WTC11 (cell line): ENCODE data around the gene DCST2. TPM values are rescaled to one million over a fixed set of nuclear protein-coding genes. Genes with fewer than 3 reads are reported as not detected.

Experiments used
- ATAC-seq: fragments of 200-7000 bp; cut with Tn5 transposase; 2 replicates; pipeline ENCODE4 v1.10.0; 2021; ENCODE audit warnings: mild to moderate bottlenecking, moderate library complexity
- CTCF ChIA-PET: fragments of 300-600 bp; sonication (Branson Sonifier 250); formaldehyde crosslinking; loops from one replicate; lab custom pipeline; 2021; ENCODE audit warnings: antibody characterized with exemption; lab: Charles Lee
- POLR2A ChIA-PET: fragments of 350-600 bp; sonication (Branson Sonifier 250); formaldehyde crosslinking; loops from one replicate; lab custom pipeline; 2021; ENCODE audit warnings: antibody characterized with exemption; lab: Charles Lee
- DNase-seq: peaks from one replicate; pipeline ENCODE4 v3.0.0; 2021; ENCODE audit warnings: low spot score
- H3K27ac Mint-ChIP-seq: 2 replicates; pipeline ENCODE4 v1.8.0; 2021; ENCODE audit warnings: mixed read lengths
- H3K27me3 Mint-ChIP-seq: 2 replicates; pipeline ENCODE4 v1.8.0; 2021; ENCODE audit warnings: low read depth, mild to moderate bottlenecking, moderate library complexity, mixed read lengths
- H3K36me3 Mint-ChIP-seq: 2 replicates; pipeline ENCODE4 v1.8.0; 2021; ENCODE audit warnings: mixed read lengths
- H3K4me1 Mint-ChIP-seq: 2 replicates; pipeline ENCODE4 v1.8.0; 2022; ENCODE audit warnings: mixed read lengths
- H3K4me3 Mint-ChIP-seq: 2 replicates; pipeline ENCODE4 v1.8.0; 2021; ENCODE audit warnings: mild to moderate bottlenecking, moderate library complexity, mixed read lengths
- H3K9me3 Mint-ChIP-seq: 2 replicates; pipeline ENCODE4 v1.8.0; 2021; ENCODE audit warnings: mixed read lengths
- AR ChIP-seq: fragments of 250-450 bp; sonication (Bioruptor Pico); IDR thresholded peaks from 2 replicates; pipeline ENCODE4 v1.9.0; 2021; ENCODE audit warnings: mild to moderate bottlenecking
- GRHL2 ChIP-seq: fragments of 250-450 bp; sonication (Bioruptor Pico); IDR thresholded peaks from 2 replicates; pipeline ENCODE4 v1.8.0; 2022; ENCODE audit warnings: mild to moderate bottlenecking, moderate library complexity; ENCODE audit not compliant: insufficient replicate concordance, severe bottlenecking
- HMGXB4 ChIP-seq: sonication (generic); formaldehyde crosslinking; IDR thresholded peaks from 2 replicates; pipeline ENCODE4 v1.8.1; 2023; ENCODE audit warnings: mild to moderate bottlenecking, moderate library complexity, missing genetic modification reagents
- MAX ChIP-seq: sonication (generic); formaldehyde crosslinking; IDR thresholded peaks from 2 replicates; pipeline ENCODE4 v1.8.0; 2022; ENCODE audit warnings: mild to moderate bottlenecking, missing genetic modification reagents
- MXD4 ChIP-seq: fragments of 250-450 bp; sonication (Bioruptor Pico); IDR thresholded peaks from 2 replicates; pipeline ENCODE4 v1.8.0; 2021; ENCODE audit warnings: mild to moderate bottlenecking, moderate library complexity, borderline replicate concordance
- SMAD4 ChIP-seq: sonication (generic); formaldehyde crosslinking; IDR thresholded peaks from 2 replicates; pipeline ENCODE4 v1.8.0; 2022; ENCODE audit warnings: mild to moderate bottlenecking, missing genetic modification reagents
- TCF7 ChIP-seq: sonication (generic); formaldehyde crosslinking; IDR thresholded peaks from 2 replicates; pipeline ENCODE4 v1.8.0; 2022; ENCODE audit warnings: mild to moderate bottlenecking, low read depth, missing genetic modification reagents, moderate library complexity
- TEAD1 ChIP-seq: sonication (generic); formaldehyde crosslinking; IDR thresholded peaks from 2 replicates; pipeline ENCODE4 v1.8.0; 2022; ENCODE audit warnings: mild to moderate bottlenecking, missing genetic modification reagents
- ZBTB21 ChIP-seq: sonication (generic); formaldehyde crosslinking; IDR thresholded peaks from 2 replicates; pipeline ENCODE4 v1.8.1; 2023; ENCODE audit warnings: mild to moderate bottlenecking, missing genetic modification reagents, borderline replicate concordance
- ZNF263 ChIP-seq: sonication (generic); formaldehyde crosslinking; IDR thresholded peaks from 2 replicates; pipeline ENCODE4 v1.8.1; 2022; ENCODE audit warnings: low read depth, mild to moderate bottlenecking, moderate library complexity, missing genetic modification reagents
- ZNF425 ChIP-seq: fragments of 250-450 bp; sonication (Bioruptor Pico); conservative IDR thresholded peaks from 2 replicates; pipeline ENCODE4 v1.9.0; 2021; ENCODE audit warnings: mild to moderate bottlenecking
- total RNA-seq: library from RNA; stranded (reverse); gene quantifications from 3 replicates; pipeline ENCODE4 v1.2.3, GENCODE V29; 2021
- TF ChIP-seq, protein P1 (sequence below): fragments of 250-450 bp; sonication (Bioruptor Pico); IDR thresholded peaks from 2 replicates; pipeline ENCODE4 v1.8.0; 2021; ENCODE audit warnings: mild to moderate bottlenecking
- TF ChIP-seq, protein P2 (sequence below): sonication (generic); formaldehyde crosslinking; IDR thresholded peaks from 2 replicates; pipeline ENCODE4 v1.8.0; 2023; ENCODE audit warnings: missing genetic modification reagents
- TF ChIP-seq, protein P3 (sequence below): sonication (generic); formaldehyde crosslinking; IDR thresholded peaks from 2 replicates; pipeline ENCODE4 v1.8.1; 2022; ENCODE audit warnings: missing genetic modification reagents, borderline replicate concordance

The DCST2 gene
- total RNA-seq, 1 experiment from 2014 or later, result 0.83 TPM

DNA sequence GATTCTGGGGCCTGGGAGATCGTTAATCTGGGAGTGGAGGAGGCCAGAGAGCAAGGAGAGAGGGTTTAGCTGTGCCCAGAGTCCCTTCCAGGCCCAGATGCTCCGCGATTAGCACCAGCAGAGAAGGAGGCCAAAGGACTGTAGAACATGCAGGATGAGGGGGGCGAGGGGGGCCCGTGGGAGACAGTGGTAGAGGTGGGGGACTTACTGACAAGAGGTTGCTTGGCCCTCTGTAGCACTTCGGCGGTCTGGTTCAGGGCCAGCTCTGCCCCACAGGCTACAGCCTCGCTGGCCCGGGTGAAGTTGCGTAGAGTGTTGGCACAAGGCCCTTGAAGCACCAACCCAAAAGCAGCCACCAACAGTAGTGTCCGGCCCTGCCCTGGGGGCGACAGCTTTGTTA, 695 bp downstream of the DCST2 start (continued):
- TF ChIP-seq, protein P1, sequence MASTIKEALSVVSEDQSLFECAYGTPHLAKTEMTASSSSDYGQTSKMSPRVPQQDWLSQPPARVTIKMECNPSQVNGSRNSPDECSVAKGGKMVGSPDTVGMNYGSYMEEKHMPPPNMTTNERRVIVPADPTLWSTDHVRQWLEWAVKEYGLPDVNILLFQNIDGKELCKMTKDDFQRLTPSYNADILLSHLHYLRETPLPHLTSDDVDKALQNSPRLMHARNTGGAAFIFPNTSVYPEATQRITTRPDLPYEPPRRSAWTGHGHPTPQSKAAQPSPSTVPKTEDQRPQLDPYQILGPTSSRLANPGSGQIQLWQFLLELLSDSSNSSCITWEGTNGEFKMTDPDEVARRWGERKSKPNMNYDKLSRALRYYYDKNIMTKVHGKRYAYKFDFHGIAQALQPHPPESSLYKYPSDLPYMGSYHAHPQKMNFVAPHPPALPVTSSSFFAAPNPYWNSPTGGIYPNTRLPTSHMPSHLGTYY, result no peak
- TF ChIP-seq GRHL2 (CRISPR knock-in tag) (no peak), HMGXB4 (CRISPR knock-in tag) (no peak), SMAD4 (CRISPR knock-in tag) (no peak), ZNF425 (no peak), MAX (CRISPR knock-in tag) (no peak), TEAD1 (no peak)
- TF ChIP-seq, protein P2, sequence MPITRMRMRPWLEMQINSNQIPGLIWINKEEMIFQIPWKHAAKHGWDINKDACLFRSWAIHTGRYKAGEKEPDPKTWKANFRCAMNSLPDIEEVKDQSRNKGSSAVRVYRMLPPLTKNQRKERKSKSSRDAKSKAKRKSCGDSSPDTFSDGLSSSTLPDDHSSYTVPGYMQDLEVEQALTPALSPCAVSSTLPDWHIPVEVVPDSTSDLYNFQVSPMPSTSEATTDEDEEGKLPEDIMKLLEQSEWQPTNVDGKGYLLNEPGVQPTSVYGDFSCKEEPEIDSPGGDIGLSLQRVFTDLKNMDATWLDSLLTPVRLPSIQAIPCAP (CRISPR knock-in tag), result no peak
- TF ChIP-seq, protein P3, sequence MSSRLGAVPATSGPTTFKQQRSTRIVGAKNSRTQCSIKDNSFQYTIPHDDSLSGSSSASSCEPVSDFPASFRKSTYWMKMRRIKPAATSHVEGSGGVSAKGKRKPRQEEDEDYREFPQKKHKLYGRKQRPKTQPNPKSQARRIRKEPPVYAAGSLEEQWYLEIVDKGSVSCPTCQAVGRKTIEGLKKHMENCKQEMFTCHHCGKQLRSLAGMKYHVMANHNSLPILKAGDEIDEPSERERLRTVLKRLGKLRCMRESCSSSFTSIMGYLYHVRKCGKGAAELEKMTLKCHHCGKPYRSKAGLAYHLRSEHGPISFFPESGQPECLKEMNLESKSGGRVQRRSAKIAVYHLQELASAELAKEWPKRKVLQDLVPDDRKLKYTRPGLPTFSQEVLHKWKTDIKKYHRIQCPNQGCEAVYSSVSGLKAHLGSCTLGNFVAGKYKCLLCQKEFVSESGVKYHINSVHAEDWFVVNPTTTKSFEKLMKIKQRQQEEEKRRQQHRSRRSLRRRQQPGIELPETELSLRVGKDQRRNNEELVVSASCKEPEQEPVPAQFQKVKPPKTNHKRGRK (CRISPR knock-in tag), result no peak

GRCh38 chr1:155030899-155031298, 2.7 kb downstream of the DCST2 start:
- CTCF ChIA-PET, result interaction anchor here (0.5 to 4.0 kb wide), 5 partner anchors 13 to 67 kb away, joined by 3 to 15 read pairs (median 5); no protein-coding TSS in a partner anchor
- ATAC-seq (no peak; the same call in 1 of the 2 replicates), DNase-seq (no peak)
- Mint-ChIP-seq H3K4me1 (no peaks in the 10 kb centered on the region), H3K9me3 (no peaks in the 10 kb centered on the region), H3K27me3 (peaks cover 3% of the 10 kb centered on the region; the same call in 1 of the 2 replicates), H3K27ac (no peak overlapping the region), H3K36me3 (no peaks in the 10 kb centered on the region), H3K4me3 (no peak overlapping the region)
- POLR2A ChIA-PET, result no interaction called here
- no peak for TF ChIP-seq ZNF263 (CRISPR knock-in tag)
- no peak for TF ChIP-seq ZBTB21 (CRISPR knock-in tag)
- no peak for TF ChIP-seq MXD4
- TF ChIP-seq TCF7 (CRISPR knock-in tag), result no peak
- TF ChIP-seq AR (CRISPR knock-in tag), result no peak
